Adrenal gland (tissue), 5 donors: ENCODE measurements around the gene GJD4.

ENCODE experiments used
- POLR2A ChIP-seq, 2 donors: fragments of 450-650 bp; IDR thresholded peaks; one replicate each; pipeline ENCODE4 v1.6.1; 2017; ENCODE audit warnings: antibody characterized with exemption in 2 of 2, mild to moderate bottlenecking in 2 of 2, moderate library complexity in 1 of 2
- TF ChIP-seq, protein P1 (sequence below), 6 experiments: fragments of 450-650 bp in 4 of 6; fragments of 200-600 bp in 2 of 6; sonication (generic) in 1 of 6; IDR thresholded peaks; 1 replicate in 5 of 6; 2 replicates in 1 of 6; pipeline versions ENCODE4 v1.5.1 to v1.8.0; 2016 to 2021; ENCODE audit warnings: antibody characterized with exemption in 6 of 6, mild to moderate bottlenecking in 2 of 6, moderate library complexity in 1 of 6
- donor health status: DM: no; HTN: no; CAD: no.

DNA sequence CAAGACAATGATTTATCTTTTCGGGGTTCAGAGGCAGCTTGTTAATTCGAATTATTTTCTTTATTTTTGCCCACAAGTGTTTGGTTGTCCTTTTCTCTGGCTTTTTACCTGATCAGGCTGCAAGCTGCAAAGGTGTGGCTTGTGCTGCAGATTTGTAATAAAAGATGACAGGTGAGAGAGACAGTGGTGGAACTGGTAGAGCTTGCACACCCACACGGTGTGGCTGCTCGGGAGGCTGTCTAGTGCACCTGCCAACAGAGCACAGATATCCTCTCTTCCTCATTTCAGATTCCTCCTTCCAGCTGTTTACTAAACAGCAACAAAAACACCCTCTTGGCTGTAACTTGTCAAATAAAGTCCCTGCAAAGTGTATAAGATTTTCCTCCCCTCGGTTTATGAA is 9.2 kb downstream of the GJD4 start:
- TF ChIP-seq, protein P1, sequence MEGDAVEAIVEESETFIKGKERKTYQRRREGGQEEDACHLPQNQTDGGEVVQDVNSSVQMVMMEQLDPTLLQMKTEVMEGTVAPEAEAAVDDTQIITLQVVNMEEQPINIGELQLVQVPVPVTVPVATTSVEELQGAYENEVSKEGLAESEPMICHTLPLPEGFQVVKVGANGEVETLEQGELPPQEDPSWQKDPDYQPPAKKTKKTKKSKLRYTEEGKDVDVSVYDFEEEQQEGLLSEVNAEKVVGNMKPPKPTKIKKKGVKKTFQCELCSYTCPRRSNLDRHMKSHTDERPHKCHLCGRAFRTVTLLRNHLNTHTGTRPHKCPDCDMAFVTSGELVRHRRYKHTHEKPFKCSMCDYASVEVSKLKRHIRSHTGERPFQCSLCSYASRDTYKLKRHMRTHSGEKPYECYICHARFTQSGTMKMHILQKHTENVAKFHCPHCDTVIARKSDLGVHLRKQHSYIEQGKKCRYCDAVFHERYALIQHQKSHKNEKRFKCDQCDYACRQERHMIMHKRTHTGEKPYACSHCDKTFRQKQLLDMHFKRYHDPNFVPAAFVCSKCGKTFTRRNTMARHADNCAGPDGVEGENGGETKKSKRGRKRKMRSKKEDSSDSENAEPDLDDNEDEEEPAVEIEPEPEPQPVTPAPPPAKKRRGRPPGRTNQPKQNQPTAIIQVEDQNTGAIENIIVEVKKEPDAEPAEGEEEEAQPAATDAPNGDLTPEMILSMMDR (IDR thresholded peaks at IDR 0.05): no peak
- TF ChIP-seq POLR2A (IDR thresholded peaks at IDR 0.05): no peak
